ENCODE measurements around the gene AHNAK2. TPM values are rescaled to one million over a fixed set of nuclear protein-coding genes. Genes with fewer than 3 reads are reported as not detected.

AHNAK2 gene
- total and polyA plus RNA-seq, 9 donors, result 6.6 to 24.0 (median 18.9) TPM

- H3K4me1 ChIP-seq (ENCODE audit: control insufficient read depth, insufficient read depth, low read length), result peaks cover 37% of the 10 kb centered on the region
- no peaks in the 10 kb centered on the region for H3K27me3 ChIP-seq (ENCODE audit: control insufficient read depth, insufficient read depth, low read length)
- 76% methylated on average over 14 of the region's 23 CpGs for whole genome bisulfite sequencing (ENCODE audit: insufficient coverage)
- peaks cover 27% of the 10 kb centered on the region for H3K36me3 ChIP-seq (ENCODE audit: control insufficient read depth, insufficient read depth, low read length)
- peak overlapping the region; percentile 13 for H3K27ac ChIP-seq (ENCODE audit: low read length)
- H3K9me3 ChIP-seq (replicated peaks; ENCODE audit: control insufficient read depth, low read depth, low read length), result no peaks in the 10 kb centered on the region
- no peak for DNase-seq
- H3K4me3 ChIP-seq (ENCODE audit: low read length), result no peak overlapping the region
These were observed 34.2 kb upstream of the AHNAK2 start for GRCh38 chr14:105012171-105012985.

GRCh38 chr14:105011312-105011990 lies 33.3 kb upstream of the AHNAK2 start:
- peaks cover 35% of the 10 kb centered on the region for H3K4me1 ChIP-seq (ENCODE audit: control insufficient read depth, insufficient read depth, low read length)
- 77% methylated on average over 29 of the region's 29 CpGs for WGBS (ENCODE audit: insufficient coverage)
- no peaks in the 10 kb centered on the region for H3K27me3 ChIP-seq (ENCODE audit: control insufficient read depth, insufficient read depth, low read length)
- no peak overlapping the region for H3K27ac ChIP-seq (ENCODE audit: low read length)
- DNase-seq, result no peak
- no peak overlapping the region for H3K4me3 ChIP-seq (ENCODE audit: low read length)
- H3K9me3 ChIP-seq (replicated peaks; ENCODE audit: control insufficient read depth, low read depth, low read length), result no peaks in the 10 kb centered on the region
- H3K36me3 ChIP-seq (ENCODE audit: control insufficient read depth, insufficient read depth, low read length), result peaks cover 33% of the 10 kb centered on the region

- Histone ChIP-seq H3K27ac (ENCODE audit: low read length) (no peak overlapping the region), H3K27me3 (ENCODE audit: control insufficient read depth, insufficient read depth, low read length) (no peaks in the 10 kb centered on the region), H3K9me3 (replicated peaks; ENCODE audit: control insufficient read depth, low read depth, low read length) (no peaks in the 10 kb centered on the region), H3K4me1 (ENCODE audit: control insufficient read depth, insufficient read depth, low read length) (peaks cover 35% of the 10 kb centered on the region), H3K36me3 (ENCODE audit: control insufficient read depth, insufficient read depth, low read length) (peaks cover 32% of the 10 kb centered on the region), H3K4me3 (ENCODE audit: low read length) (no peak overlapping the region)
- no peak for DNase-seq
- WGBS (ENCODE audit: insufficient coverage), result 74% methylated on average over 17 of the region's 17 CpGs
These were observed 32.7 kb upstream of the AHNAK2 start for GRCh38 chr14:105010891-105011291.

- Histone ChIP-seq H3K4me1 (ENCODE audit: control insufficient read depth, insufficient read depth, low read length) (peaks cover 35% of the 10 kb centered on the region), H3K4me3 (ENCODE audit: low read length) (no peak overlapping the region), H3K9me3 (replicated peaks; ENCODE audit: control insufficient read depth, low read depth, low read length) (no peaks in the 10 kb centered on the region), H3K27ac (ENCODE audit: low read length) (no peak overlapping the region), H3K36me3 (ENCODE audit: control insufficient read depth, insufficient read depth, low read length) (peaks cover 32% of the 10 kb centered on the region), H3K27me3 (ENCODE audit: control insufficient read depth, insufficient read depth, low read length) (no peaks in the 10 kb centered on the region)
- 94% methylated on average over 3 of the region's 4 CpGs for WGBS (ENCODE audit: insufficient coverage)
- no peak for DNase-seq
These were observed 31.9 kb upstream of the AHNAK2 start for GRCh38 chr14:105010106-105010505.

- H3K27me3 ChIP-seq (ENCODE audit: control insufficient read depth, insufficient read depth, low read length), result no peaks in the 10 kb centered on the region
- peaks cover 32% of the 10 kb centered on the region for H3K36me3 ChIP-seq (ENCODE audit: control insufficient read depth, insufficient read depth, low read length)
- peaks cover 22% of the 10 kb centered on the region for H3K4me1 ChIP-seq (ENCODE audit: control insufficient read depth, insufficient read depth, low read length)
- no peaks in the 10 kb centered on the region for H3K9me3 ChIP-seq (replicated peaks; ENCODE audit: control insufficient read depth, low read depth, low read length)
- WGBS (ENCODE audit: insufficient coverage), result 91% methylated on average over 13 of the region's 19 CpGs
- no peak overlapping the region for H3K4me3 ChIP-seq (ENCODE audit: low read length)
- DNase-seq, result no peak
- no peak overlapping the region for H3K27ac ChIP-seq (ENCODE audit: low read length)
These were observed 29.6 kb upstream of the AHNAK2 start for GRCh38 chr14:105007593-105008264.

GRCh38 chr14:105006831-105007592 lies 28.8 kb upstream of the AHNAK2 start:
- no peak for DNase-seq
- H3K4me3 ChIP-seq (ENCODE audit: low read length), result no peak overlapping the region
- H3K4me1 ChIP-seq (ENCODE audit: control insufficient read depth, insufficient read depth, low read length), result peaks cover 16% of the 10 kb centered on the region
- peaks cover 32% of the 10 kb centered on the region for H3K36me3 ChIP-seq (ENCODE audit: control insufficient read depth, insufficient read depth, low read length)
- H3K9me3 ChIP-seq (replicated peaks; ENCODE audit: control insufficient read depth, low read depth, low read length), result no peaks in the 10 kb centered on the region
- WGBS (ENCODE audit: insufficient coverage), result 79% methylated on average over 17 of the region's 21 CpGs
- H3K27ac ChIP-seq (ENCODE audit: low read length), result no peak overlapping the region
- no peaks in the 10 kb centered on the region for H3K27me3 ChIP-seq (ENCODE audit: control insufficient read depth, insufficient read depth, low read length)

- Histone ChIP-seq H3K27me3 (ENCODE audit: control insufficient read depth, insufficient read depth, low read length) (no peaks in the 10 kb centered on the region), H3K9me3 (replicated peaks; ENCODE audit: control insufficient read depth, low read depth, low read length) (no peaks in the 10 kb centered on the region), H3K4me3 (ENCODE audit: low read length) (no peak overlapping the region), H3K36me3 (ENCODE audit: control insufficient read depth, insufficient read depth, low read length) (peaks cover 26% of the 10 kb centered on the region), H3K4me1 (ENCODE audit: control insufficient read depth, insufficient read depth, low read length) (peaks cover 10% of the 10 kb centered on the region), H3K27ac (ENCODE audit: low read length) (no peak overlapping the region)
- DNase-seq, result no peak
- WGBS (ENCODE audit: insufficient coverage), result 78% methylated on average over 16 of the region's 21 CpGs
These were observed 28.0 kb upstream of the AHNAK2 start for GRCh38 chr14:105005929-105006830.

GRCh38 chr14:105005329-105005928 lies 27.3 kb upstream of the AHNAK2 start:
- no peak overlapping the region for H3K27ac ChIP-seq (ENCODE audit: low read length)
- H3K4me1 ChIP-seq (ENCODE audit: control insufficient read depth, insufficient read depth, low read length), result peaks cover 10% of the 10 kb centered on the region
- no peak for DNase-seq
- WGBS (ENCODE audit: insufficient coverage), result 77% methylated on average over 16 of the region's 20 CpGs
- H3K27me3 ChIP-seq (ENCODE audit: control insufficient read depth, insufficient read depth, low read length), result no peaks in the 10 kb centered on the region
- no peaks in the 10 kb centered on the region for H3K9me3 ChIP-seq (replicated peaks; ENCODE audit: control insufficient read depth, low read depth, low read length)
- peaks cover 20% of the 10 kb centered on the region for H3K36me3 ChIP-seq (ENCODE audit: control insufficient read depth, insufficient read depth, low read length)
- no peak overlapping the region for H3K4me3 ChIP-seq (ENCODE audit: low read length)

GRCh38 chr14:104999361-104999760 lies 21.2 kb upstream of the AHNAK2 start:
- peak overlapping the region; percentile 18 for H3K27ac ChIP-seq (ENCODE audit: low read length)
- H3K9me3 ChIP-seq (replicated peaks; ENCODE audit: control insufficient read depth, low read depth, low read length), result peaks cover 4% of the 10 kb centered on the region
- H3K27me3 ChIP-seq (ENCODE audit: control insufficient read depth, insufficient read depth, low read length), result no peaks in the 10 kb centered on the region
- 75% methylated on average over 3 of the region's 3 CpGs for WGBS (ENCODE audit: insufficient coverage)
- peaks cover 42% of the 10 kb centered on the region for H3K4me1 ChIP-seq (ENCODE audit: control insufficient read depth, insufficient read depth, low read length)
- no peak overlapping the region for H3K4me3 ChIP-seq (ENCODE audit: low read length)
- peaks cover 12% of the 10 kb centered on the region for H3K36me3 ChIP-seq (ENCODE audit: control insufficient read depth, insufficient read depth, low read length)
- no peak for DNase-seq
